ENCODE results near the gene CEP250. TPM values are rescaled to one million over a fixed set of nuclear protein-coding genes. Genes with fewer than 3 reads are reported as not detected.

The CEP250 gene
- total RNA-seq, 1 experiment from 2014 or later: 42.3 TPM

DNA sequence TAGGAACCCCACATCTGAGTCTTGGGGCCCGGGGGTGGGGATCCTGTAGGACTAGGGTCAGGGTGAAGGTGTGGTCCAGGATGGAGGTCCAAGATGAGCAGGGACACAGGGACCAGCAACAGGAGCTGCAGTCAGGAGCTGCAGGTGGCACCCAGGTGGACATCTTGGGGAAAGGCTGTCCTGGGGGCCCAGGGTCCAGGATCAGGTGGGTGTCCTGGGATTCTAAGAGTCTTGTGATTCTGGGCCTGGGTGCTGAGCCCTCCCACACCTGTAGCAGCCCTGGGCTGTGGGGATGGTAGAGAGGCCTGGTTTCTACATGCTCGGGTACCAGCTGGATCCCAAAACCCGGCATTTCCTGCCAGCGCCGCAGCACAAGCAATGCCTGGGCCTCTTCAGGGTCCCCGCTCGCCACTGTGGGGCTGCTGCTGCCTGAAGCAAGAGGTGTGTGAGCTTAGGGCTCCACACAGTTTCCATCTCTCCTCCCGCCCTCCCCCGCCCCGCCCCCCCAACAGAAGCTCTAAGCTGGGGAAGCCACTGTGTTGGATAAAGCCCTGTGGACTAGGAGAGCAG, 107.2 kb downstream of the CEP250 start:
- Histone ChIP-seq H3K9ac (ENCODE audit: low read length) (no peak overlapping the region), H3K36me3 (ENCODE audit: control insufficient read depth in 1 of 2, insufficient read depth in 2 of 2, low read length in 2 of 2) (peaks cover 4% of the 10 kb centered on the region in 2 experiments; a peak in 1 of 4 replicates), H3K9me3 (ENCODE audit: control insufficient read depth in 1 of 2, insufficient read depth in 1 of 2, low read depth in 1 of 2, low read length in 2 of 2) (no peaks in the 10 kb centered on the region), H3K4me2 (ENCODE audit: low read length) (no peak overlapping the region), H3K27me3 (ENCODE audit: insufficient read depth, low read length) (no peaks in the 10 kb centered on the region), H3K4me1 (ENCODE audit: control insufficient read depth in 1 of 2, insufficient read depth in 2 of 2, low read length in 2 of 2) (no peaks in the 10 kb centered on the region; a peak in 1 of 4 replicates), H2AFZ (ENCODE audit: low read depth, low read length, poor library complexity, severe bottlenecking) (no peak overlapping the region), H3K9me2 (ENCODE audit: insufficient read depth) (no peaks in the 10 kb centered on the region), H3K79me2 (ENCODE audit: insufficient read depth, low read length) (no peaks in the 10 kb centered on the region), H3K4me3 (replicated peaks in 1 of 2; ENCODE audit: low read depth in 1 of 2, low read length in 2 of 2) (no peak overlapping the region), H3K27ac (ENCODE audit: low read depth, low read length) (no peak overlapping the region), H4K20me1 (ENCODE audit: insufficient read depth) (no peaks in the 10 kb centered on the region)
- POLR2A ChIA-PET: no interaction called here
- BruUV-seq (replicated peaks): no TSS peak
- CTCF ChIA-PET: no interaction called here
- no peak for TF ChIP-seq EZH2 (IDR thresholded peaks at IDR 0.05)
- TF ChIP-seq RAD21 (IDR thresholded peaks at IDR 0.05; ENCODE audit: low read depth): no peak
- TF ChIP-seq YY1 (IDR thresholded peaks at IDR 0.05; ENCODE audit: extremely low read depth, insufficient replicate concordance, low read depth, low read length): no peak
- no peak for TF ChIP-seq POLR2A (IDR thresholded peaks at IDR 0.05; ENCODE audit: borderline replicate concordance, extremely low read depth, insufficient read depth, insufficient read length)
- no peak for TF ChIP-seq SP1 (IDR thresholded peaks at IDR 0.05; ENCODE audit: low read depth)
- TF ChIP-seq, protein P1, sequence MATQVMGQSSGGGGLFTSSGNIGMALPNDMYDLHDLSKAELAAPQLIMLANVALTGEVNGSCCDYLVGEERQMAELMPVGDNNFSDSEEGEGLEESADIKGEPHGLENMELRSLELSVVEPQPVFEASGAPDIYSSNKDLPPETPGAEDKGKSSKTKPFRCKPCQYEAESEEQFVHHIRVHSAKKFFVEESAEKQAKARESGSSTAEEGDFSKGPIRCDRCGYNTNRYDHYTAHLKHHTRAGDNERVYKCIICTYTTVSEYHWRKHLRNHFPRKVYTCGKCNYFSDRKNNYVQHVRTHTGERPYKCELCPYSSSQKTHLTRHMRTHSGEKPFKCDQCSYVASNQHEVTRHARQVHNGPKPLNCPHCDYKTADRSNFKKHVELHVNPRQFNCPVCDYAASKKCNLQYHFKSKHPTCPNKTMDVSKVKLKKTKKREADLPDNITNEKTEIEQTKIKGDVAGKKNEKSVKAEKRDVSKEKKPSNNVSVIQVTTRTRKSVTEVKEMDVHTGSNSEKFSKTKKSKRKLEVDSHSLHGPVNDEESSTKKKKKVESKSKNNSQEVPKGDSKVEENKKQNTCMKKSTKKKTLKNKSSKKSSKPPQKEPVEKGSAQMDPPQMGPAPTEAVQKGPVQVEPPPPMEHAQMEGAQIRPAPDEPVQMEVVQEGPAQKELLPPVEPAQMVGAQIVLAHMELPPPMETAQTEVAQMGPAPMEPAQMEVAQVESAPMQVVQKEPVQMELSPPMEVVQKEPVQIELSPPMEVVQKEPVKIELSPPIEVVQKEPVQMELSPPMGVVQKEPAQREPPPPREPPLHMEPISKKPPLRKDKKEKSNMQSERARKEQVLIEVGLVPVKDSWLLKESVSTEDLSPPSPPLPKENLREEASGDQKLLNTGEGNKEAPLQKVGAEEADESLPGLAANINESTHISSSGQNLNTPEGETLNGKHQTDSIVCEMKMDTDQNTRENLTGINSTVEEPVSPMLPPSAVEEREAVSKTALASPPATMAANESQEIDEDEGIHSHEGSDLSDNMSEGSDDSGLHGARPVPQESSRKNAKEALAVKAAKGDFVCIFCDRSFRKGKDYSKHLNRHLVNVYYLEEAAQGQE (IDR thresholded peaks at IDR 0.05; ENCODE audit: low read depth): no peak
- no peak for TF ChIP-seq POLR2AphosphoS5 (IDR thresholded peaks at IDR 0.05; ENCODE audit: low read depth, low read length)
- no peak for TF ChIP-seq ZNF274 (IDR thresholded peaks at IDR 0.05; ENCODE audit: low read depth, low read length)
- TF ChIP-seq ELF1 (IDR thresholded peaks at IDR 0.05; ENCODE audit: borderline replicate concordance, low read depth): no peak
- TF ChIP-seq SIN3A (IDR thresholded peaks at IDR 0.05; ENCODE audit: low read depth): no peak
- intact Hi-C loops (cut with micrococcal nuclease): no loop called here
- RAD21 ChIA-PET (ENCODE audit: low non-redundant PET in 1 of 2, low total read pairs in 2 of 2, uncharacterized antibody in 2 of 2, unreplicated experiment in 2 of 2): no interaction called here
- DNase-seq (ENCODE audit: low read depth, low spot score) (no peak), ATAC-seq (no peak)

Measured in HCT116 (cell line).